Thoracic aorta (tissue), 2 donors: ENCODE measurements around the gene RNASE13. TPM values are rescaled to one million over a fixed set of nuclear protein-coding genes. Genes with fewer than 3 reads are reported as not detected.

Experiments used
- ATAC-seq: fragments of 150-250 bp; one replicate; pipeline ENCODE4 v1.8.0; 2017; ENCODE audit warnings: low read depth; ENCODE audit not compliant: insufficient number of reproducible peaks, low FRiP score
- DNase-seq: peaks from one replicate; pipeline ENCODE4 v3.0.0-alpha.2; 2020; ENCODE audit warnings: low spot score
- H3K27ac ChIP-seq, 2 donors: fragments of 200-600 bp; sonication (generic); 1 replicate in 1 of 2; 2 replicates in 1 of 2; pipeline ENCODE4 v1.5.1; 2016; ENCODE audit warnings: mild to moderate bottlenecking in 2 of 2, moderate library complexity in 2 of 2
- H3K27me3 ChIP-seq: fragments of 200-600 bp; sonication (generic); replicated peaks from 2 replicates; pipeline ENCODE4 v1.6.0; 2016; ENCODE audit warnings: mild to moderate bottlenecking; ENCODE audit not compliant: insufficient read depth
- H3K36me3 ChIP-seq: fragments of 200-600 bp; sonication (generic); one replicate; pipeline ENCODE4 v1.5.1; 2016
- H3K4me1 ChIP-seq, 2 donors: fragments of 200-600 bp; sonication (generic); 1 replicate in 1 of 2; 2 replicates in 1 of 2; pipeline versions ENCODE4 v1.5.1 to v1.6.0; 2016; ENCODE audit warnings: low read depth in 2 of 2, mild to moderate bottlenecking in 1 of 2; ENCODE audit not compliant: control insufficient read depth in 1 of 2
- H3K4me3 ChIP-seq: fragments of 200-600 bp; sonication (generic); 2 replicates; pipeline ENCODE4 v1.5.1; 2016; ENCODE audit warnings: mild to moderate bottlenecking
- H3K9me3 ChIP-seq: fragments of 200-600 bp; sonication (generic); 2 replicates; pipeline ENCODE4 v1.5.1; 2016
- CTCF ChIP-seq: fragments of 200-600 bp; sonication (generic); IDR thresholded peaks from one replicate; pipeline ENCODE4 v1.5.1; 2019; ENCODE audit warnings: antibody characterized with exemption
- total RNA-seq, 2 donors: library from RNA; depleted of rRNA; stranded (reverse); fragments of >200 nt; gene quantifications; one replicate each; pipeline versions ENCODE4 v1.1.0 to v1.2.3, GENCODE V29; 2016

RNASE13 gene
- total RNA-seq, 2 donors from 2014 or later: not detected

- no peak for TF ChIP-seq CTCF
- Histone ChIP-seq H3K4me1 (no peaks in the 10 kb centered on the region), H3K4me3 (no peak overlapping the region), H3K27ac (no peak overlapping the region), H3K36me3 (no peaks in the 10 kb centered on the region), H3K9me3 (no peaks in the 10 kb centered on the region), H3K27me3 (no peaks in the 10 kb centered on the region)
- ATAC-seq (no peak), DNase-seq (no peak)
These were observed 28.9 kb upstream of the RNASE13 start for GRCh38 chr14:21063479-21063878.

GRCh38 chr14:21061347-21061668 is 26.7 kb upstream of the RNASE13 start:
- Histone ChIP-seq H3K4me3 (no peak overlapping the region), H3K27me3 (no peaks in the 10 kb centered on the region), H3K9me3 (no peaks in the 10 kb centered on the region), H3K27ac (no peak overlapping the region), H3K4me1 (no peaks in the 10 kb centered on the region), H3K36me3 (no peaks in the 10 kb centered on the region)
- TF ChIP-seq CTCF: no peak
- no peak for DNase-seq
- ATAC-seq: no peak

- no peak for ATAC-seq
- Histone ChIP-seq H3K36me3 (no peaks in the 10 kb centered on the region), H3K27ac (no peak overlapping the region), H3K4me1 (no peaks in the 10 kb centered on the region), H3K27me3 (no peaks in the 10 kb centered on the region), H3K4me3 (no peak overlapping the region), H3K9me3 (no peaks in the 10 kb centered on the region)
- TF ChIP-seq CTCF: no peak
- no peak for DNase-seq
These were observed 26.2 kb upstream of the RNASE13 start for GRCh38 chr14:21060614-21061346.

GRCh38 chr14:21059842-21060613 is 25.4 kb upstream of the RNASE13 start:
- no peaks in the 10 kb centered on the region for H3K9me3 ChIP-seq
- no peaks in the 10 kb centered on the region for H3K36me3 ChIP-seq
- ATAC-seq: no peak
- no peak for TF ChIP-seq CTCF
- no peaks in the 10 kb centered on the region for H3K27me3 ChIP-seq
- H3K4me3 ChIP-seq: no peak overlapping the region
- no peak overlapping the region for H3K27ac ChIP-seq
- no peaks in the 10 kb centered on the region for H3K4me1 ChIP-seq
- no peak for DNase-seq

- no peak for ATAC-seq
- no peaks in the 10 kb centered on the region for H3K4me1 ChIP-seq
These were observed 24.3 kb upstream of the RNASE13 start for GRCh38 chr14:21058903-21059302.

More at GRCh38 chr14:21058903-21059302, 24.3 kb upstream of the RNASE13 start:
- no peaks in the 10 kb centered on the region for H3K36me3 ChIP-seq
- H3K9me3 ChIP-seq: no peaks in the 10 kb centered on the region
- DNase-seq: no peak
- no peak for TF ChIP-seq CTCF
- no peak overlapping the region for H3K4me3 ChIP-seq
- H3K27me3 ChIP-seq: no peaks in the 10 kb centered on the region
- no peak overlapping the region for H3K27ac ChIP-seq
